ENCODE measurements around the gene EFCAB13. TPM values are rescaled to one million over a fixed set of nuclear protein-coding genes. Genes with fewer than 3 reads are reported as not detected.

The EFCAB13 gene
- total and polyA plus RNA-seq, 5 donors from 2014 or later, result 2.3 to 8.3 (median 3.1) TPM

DNA sequence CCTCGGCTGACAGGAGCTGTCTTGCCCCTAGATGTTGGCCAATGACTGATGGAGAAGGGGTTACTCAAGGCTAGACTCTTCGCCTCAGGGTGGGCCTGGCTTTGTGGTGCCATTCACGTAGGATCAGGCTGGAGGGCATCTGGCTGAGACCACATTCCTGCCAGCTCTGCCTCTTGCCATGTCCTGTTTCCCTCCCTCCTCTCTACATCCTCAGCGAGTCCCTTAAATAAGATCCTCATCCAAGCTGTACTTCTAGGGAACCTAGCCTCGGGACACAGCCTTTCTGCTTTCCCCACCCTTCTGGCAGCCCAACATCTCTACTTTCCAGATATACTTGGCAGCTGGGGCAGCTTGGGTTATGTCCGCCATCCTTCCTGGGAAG lies 27.9 kb upstream of the EFCAB13 start:
- ATAC-seq (ENCODE audit: low read depth in 2 of 2), result no peak
- Mint-ChIP-seq H3K9me3 (no peaks in the 10 kb centered on the region), H3K4me1 (peaks cover 0 to 5% (median 1%) of the 10 kb centered on the region in 4 donors), H3K27ac (no peak overlapping the region), H3K36me3 (no peaks in the 10 kb centered on the region), H3K27me3 (peaks cover 15% of the 10 kb centered on the region), H3K4me3 (no peak overlapping the region)
- Histone ChIP-seq H3K27me3 (ENCODE audit: control insufficient read depth, insufficient read depth, low read length) (no peaks in the 10 kb centered on the region), H3K4me3 (ENCODE audit: low read depth, low read length) (no peak overlapping the region), H3K9me3 (ENCODE audit: control insufficient read depth in 2 of 2, low read length in 2 of 2) (no peaks in the 10 kb centered on the region), H3K36me3 (ENCODE audit: control insufficient read depth, insufficient read depth, low read length) (no peaks in the 10 kb centered on the region), H3K27ac (ENCODE audit: insufficient read depth, low read length, poor library complexity, severe bottlenecking) (no peak overlapping the region), H3K4me1 (ENCODE audit: control insufficient read depth, insufficient read depth, low read length, poor library complexity, severe bottlenecking) (peaks cover under 1% of the 10 kb centered on the region)
- no peak for DNase-seq

DNA sequence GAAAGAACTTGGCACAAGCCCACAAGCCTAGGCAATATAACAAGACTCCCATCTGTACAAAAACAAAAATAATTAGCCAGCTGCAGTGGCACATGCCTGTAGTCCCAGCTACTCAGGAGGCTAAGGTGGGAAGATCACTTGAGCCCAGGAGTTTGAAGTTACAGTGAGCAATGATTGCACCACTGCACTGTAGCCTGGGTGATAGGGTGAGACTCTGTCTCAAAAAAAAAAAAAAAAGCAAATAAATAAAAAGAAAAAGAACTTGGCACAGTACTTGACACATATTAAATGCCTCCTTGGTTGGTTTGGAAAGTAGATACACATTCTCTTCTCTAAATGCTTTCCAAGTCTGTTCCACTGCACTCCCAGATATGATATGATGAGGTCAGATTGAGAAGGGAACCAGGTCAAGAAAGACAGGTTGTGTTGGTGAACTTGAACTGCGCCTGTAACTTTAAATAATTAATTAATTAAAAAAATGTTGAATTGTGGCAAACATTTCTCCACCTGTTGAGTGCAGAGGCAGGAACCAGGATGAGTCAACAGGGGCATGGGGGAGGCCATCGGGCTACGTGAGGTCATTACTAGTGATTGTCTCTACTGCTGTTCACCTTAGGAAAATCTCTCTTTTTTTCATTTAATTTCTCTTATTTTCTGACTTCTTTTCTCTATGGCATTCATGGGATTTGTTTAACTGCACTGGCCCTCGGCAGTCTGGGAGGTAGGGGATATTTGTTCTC lies 25.9 kb upstream of the EFCAB13 start:
- H3K27ac Mint-ChIP-seq, result no peak overlapping the region
- Histone ChIP-seq H3K4me3 (ENCODE audit: low read depth, low read length) (no peak overlapping the region), H3K4me1 (ENCODE audit: control insufficient read depth, insufficient read depth, low read length, poor library complexity, severe bottlenecking) (peaks cover 4% of the 10 kb centered on the region), H3K27me3 (ENCODE audit: control insufficient read depth, insufficient read depth, low read length) (no peaks in the 10 kb centered on the region), H3K36me3 (ENCODE audit: control insufficient read depth, insufficient read depth, low read length) (no peaks in the 10 kb centered on the region), H3K9me3 (ENCODE audit: control insufficient read depth in 2 of 2, low read length in 2 of 2) (no peaks in the 10 kb centered on the region), H3K27ac (ENCODE audit: insufficient read depth, low read length, poor library complexity, severe bottlenecking) (no peak overlapping the region)
- no peaks in the 10 kb centered on the region for H3K36me3 Mint-ChIP-seq
- H3K9me3 Mint-ChIP-seq, result peaks cover 0 to 5% (median 0%) of the 10 kb centered on the region in 7 donors
- H3K4me3 Mint-ChIP-seq, result no peak overlapping the region
- peaks cover 10% of the 10 kb centered on the region for H3K27me3 Mint-ChIP-seq
- DNase-seq (no peak), ATAC-seq (ENCODE audit: low read depth in 2 of 2) (no peak)
- H3K4me1 Mint-ChIP-seq, result peaks cover 3 to 7% (median 5%) of the 10 kb centered on the region in 4 donors

DNA sequence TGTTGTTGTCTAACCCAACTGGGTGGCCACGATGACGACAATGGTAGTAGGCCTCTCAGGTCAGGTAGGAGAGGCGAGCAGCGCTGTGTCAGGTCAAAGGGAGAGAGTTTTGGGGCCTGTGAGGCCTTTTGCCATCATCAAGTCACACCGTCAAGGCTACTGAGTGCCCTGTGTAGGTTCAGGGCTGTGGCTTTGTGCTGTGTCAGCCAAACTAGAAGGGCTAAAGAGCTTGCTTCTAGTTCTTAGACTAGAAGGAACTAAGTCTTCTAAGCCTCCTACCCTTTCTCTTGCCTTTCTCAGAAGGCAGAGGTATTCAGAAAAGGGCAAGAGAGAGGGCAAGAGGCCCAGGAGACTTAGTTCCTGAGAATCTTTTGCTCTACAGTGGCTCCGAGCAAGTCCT lies 25.0 kb upstream of the EFCAB13 start:
- Mint-ChIP-seq H3K27me3 (peaks cover 9% of the 10 kb centered on the region), H3K9me3 (peaks cover 0 to 5% (median 0%) of the 10 kb centered on the region in 7 donors), H3K4me3 (no peak overlapping the region), H3K36me3 (no peaks in the 10 kb centered on the region), H3K27ac (no peak overlapping the region), H3K4me1 (peaks cover 3 to 7% (median 5%) of the 10 kb centered on the region in 4 donors)
- Histone ChIP-seq H3K4me3 (ENCODE audit: low read depth, low read length) (no peak overlapping the region), H3K27ac (ENCODE audit: insufficient read depth, low read length, poor library complexity, severe bottlenecking) (no peak overlapping the region), H3K27me3 (ENCODE audit: control insufficient read depth, insufficient read depth, low read length) (no peaks in the 10 kb centered on the region), H3K4me1 (ENCODE audit: control insufficient read depth, insufficient read depth, low read length, poor library complexity, severe bottlenecking) (peaks cover 4% of the 10 kb centered on the region), H3K36me3 (ENCODE audit: control insufficient read depth, insufficient read depth, low read length) (no peaks in the 10 kb centered on the region), H3K9me3 (ENCODE audit: control insufficient read depth in 2 of 2, low read length in 2 of 2) (no peaks in the 10 kb centered on the region)
- ATAC-seq (ENCODE audit: low read depth in 2 of 2) (no peak), DNase-seq (no peak)

DNA sequence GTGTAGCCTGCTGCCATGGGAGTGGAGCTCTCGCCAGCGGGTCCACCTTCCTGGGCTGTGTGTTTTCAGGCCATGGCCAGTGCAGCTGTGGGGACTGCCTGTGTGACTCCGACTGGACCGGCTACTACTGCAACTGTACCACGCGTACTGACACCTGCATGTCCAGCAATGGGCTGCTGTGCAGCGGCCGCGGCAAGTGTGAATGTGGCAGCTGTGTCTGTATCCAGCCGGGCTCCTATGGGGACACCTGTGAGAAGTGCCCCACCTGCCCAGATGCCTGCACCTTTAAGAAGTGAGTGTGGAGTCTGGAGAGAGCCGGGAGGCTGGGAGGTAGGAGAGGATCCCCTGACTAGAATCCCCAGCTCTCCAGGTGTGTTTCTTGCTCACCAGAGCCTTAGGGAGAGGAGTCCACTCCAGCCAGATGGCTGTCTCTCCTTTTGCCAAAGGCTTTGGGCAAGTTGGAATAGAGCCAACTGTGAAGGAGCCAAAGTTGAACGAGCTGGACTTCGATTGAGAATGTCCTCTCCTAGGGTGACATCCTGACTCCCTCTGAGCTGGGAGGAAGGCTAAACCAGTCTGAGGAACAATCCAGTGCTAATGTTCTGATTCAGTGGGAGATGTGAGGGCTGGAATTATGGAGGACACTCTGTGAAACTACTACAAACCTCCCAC lies 24.4 kb upstream of the EFCAB13 start:
- Histone ChIP-seq H3K27me3 (ENCODE audit: control insufficient read depth, insufficient read depth, low read length) (no peaks in the 10 kb centered on the region), H3K27ac (ENCODE audit: insufficient read depth, low read length, poor library complexity, severe bottlenecking) (no peak overlapping the region), H3K4me1 (ENCODE audit: control insufficient read depth, insufficient read depth, low read length, poor library complexity, severe bottlenecking) (peaks cover 4% of the 10 kb centered on the region), H3K4me3 (ENCODE audit: low read depth, low read length) (no peak overlapping the region), H3K9me3 (ENCODE audit: control insufficient read depth in 2 of 2, low read length in 2 of 2) (no peaks in the 10 kb centered on the region), H3K36me3 (ENCODE audit: control insufficient read depth, insufficient read depth, low read length) (no peaks in the 10 kb centered on the region)
- no peak for ATAC-seq (ENCODE audit: low read depth in 2 of 2)
- Mint-ChIP-seq H3K4me1 (peaks cover 3 to 9% (median 5%) of the 10 kb centered on the region in 4 donors), H3K27ac (no peak overlapping the region), H3K36me3 (no peaks in the 10 kb centered on the region), H3K9me3 (peaks cover 0 to 5% (median 0%) of the 10 kb centered on the region in 7 donors), H3K27me3 (peaks cover 6% of the 10 kb centered on the region), H3K4me3 (no peak overlapping the region)
- DNase-seq, result no peak

DNA sequence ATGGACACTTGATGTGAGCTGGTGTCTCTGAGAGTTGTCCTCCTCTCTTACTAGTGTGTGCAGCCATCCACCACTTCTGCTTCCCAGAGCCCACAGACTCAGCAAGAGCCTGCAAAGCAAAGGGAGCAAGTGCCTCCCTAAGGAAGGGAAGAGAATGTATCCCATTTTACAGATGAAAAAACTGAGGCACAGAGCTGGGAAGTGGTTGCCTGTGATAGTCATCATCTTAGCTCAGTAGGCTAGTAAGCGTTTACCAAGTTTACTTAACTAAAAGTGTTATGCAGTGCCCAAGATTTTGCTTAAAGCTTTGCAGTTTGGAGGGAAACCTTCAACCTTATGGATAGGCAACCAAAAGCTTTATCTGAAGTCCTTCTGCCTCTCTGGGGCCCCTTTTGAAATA lies 23.0 kb upstream of the EFCAB13 start:
- no peak overlapping the region for H3K27ac ChIP-seq (ENCODE audit: insufficient read depth, low read length, poor library complexity, severe bottlenecking)
- H3K4me3 ChIP-seq (ENCODE audit: low read depth, low read length), result no peak overlapping the region
- peaks cover 4% of the 10 kb centered on the region for H3K4me1 ChIP-seq (ENCODE audit: control insufficient read depth, insufficient read depth, low read length, poor library complexity, severe bottlenecking)
- H3K27me3 Mint-ChIP-seq, result no peaks in the 10 kb centered on the region
- H3K27ac Mint-ChIP-seq, result no peak overlapping the region
- no peak overlapping the region for H3K4me3 Mint-ChIP-seq
- H3K4me1 Mint-ChIP-seq, result peaks cover 3 to 22% (median 11%) of the 10 kb centered on the region in 4 donors
- no peaks in the 10 kb centered on the region for H3K27me3 ChIP-seq (ENCODE audit: control insufficient read depth, insufficient read depth, low read length)
- H3K36me3 Mint-ChIP-seq, result no peaks in the 10 kb centered on the region
- H3K9me3 ChIP-seq (ENCODE audit: control insufficient read depth in 2 of 2, low read length in 2 of 2), result no peaks in the 10 kb centered on the region
- no peaks in the 10 kb centered on the region for H3K36me3 ChIP-seq (ENCODE audit: control insufficient read depth, insufficient read depth, low read length)
- H3K9me3 Mint-ChIP-seq, result peaks cover 0 to 5% (median 0%) of the 10 kb centered on the region in 7 donors
- ATAC-seq (ENCODE audit: low read depth in 2 of 2), result no peak
- no peak for DNase-seq

DNA sequence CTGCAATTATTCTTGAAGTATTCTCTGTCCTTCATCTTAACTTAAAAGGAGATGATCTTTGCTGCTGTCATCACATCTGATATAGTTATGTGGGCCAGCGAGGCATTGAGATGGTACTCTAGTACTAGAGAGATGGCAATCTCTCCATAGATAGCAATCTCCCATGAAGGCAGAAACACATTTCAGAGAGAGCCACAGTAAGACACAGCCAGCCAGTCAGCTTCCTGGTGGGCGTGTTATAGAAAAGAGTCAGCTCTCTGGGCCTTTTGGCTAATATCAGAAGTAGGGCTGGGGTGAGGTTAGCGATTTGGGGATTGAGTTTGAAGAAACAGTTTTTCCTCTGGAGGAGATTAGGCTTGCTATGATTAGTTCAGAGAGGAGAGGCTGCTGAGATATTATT lies 22.6 kb upstream of the EFCAB13 start:
- H3K36me3 Mint-ChIP-seq, result no peaks in the 10 kb centered on the region
- peak; percentile 44 to 64 for ATAC-seq (ENCODE audit: low read depth in 2 of 2)
- H3K27me3 ChIP-seq (ENCODE audit: control insufficient read depth, insufficient read depth, low read length), result no peaks in the 10 kb centered on the region
- H3K27ac Mint-ChIP-seq, result no peak overlapping the region
- peak in 1 of 3 donors; percentile 49 for DNase-seq
- H3K4me1 ChIP-seq (ENCODE audit: control insufficient read depth, insufficient read depth, low read length, poor library complexity, severe bottlenecking), result peaks cover 4% of the 10 kb centered on the region
- H3K4me3 ChIP-seq (ENCODE audit: low read depth, low read length), result no peak overlapping the region
- H3K27ac ChIP-seq (ENCODE audit: insufficient read depth, low read length, poor library complexity, severe bottlenecking), result no peak overlapping the region
- peaks cover 3 to 22% (median 12%) of the 10 kb centered on the region in 4 donors for H3K4me1 Mint-ChIP-seq
- H3K4me3 Mint-ChIP-seq, result no peak overlapping the region
- no peaks in the 10 kb centered on the region for H3K9me3 ChIP-seq (ENCODE audit: control insufficient read depth in 2 of 2, low read length in 2 of 2)
- peaks cover 0 to 5% (median 0%) of the 10 kb centered on the region in 7 donors for H3K9me3 Mint-ChIP-seq
- H3K36me3 ChIP-seq (ENCODE audit: control insufficient read depth, insufficient read depth, low read length), result no peaks in the 10 kb centered on the region
- no peaks in the 10 kb centered on the region for H3K27me3 Mint-ChIP-seq

DNA sequence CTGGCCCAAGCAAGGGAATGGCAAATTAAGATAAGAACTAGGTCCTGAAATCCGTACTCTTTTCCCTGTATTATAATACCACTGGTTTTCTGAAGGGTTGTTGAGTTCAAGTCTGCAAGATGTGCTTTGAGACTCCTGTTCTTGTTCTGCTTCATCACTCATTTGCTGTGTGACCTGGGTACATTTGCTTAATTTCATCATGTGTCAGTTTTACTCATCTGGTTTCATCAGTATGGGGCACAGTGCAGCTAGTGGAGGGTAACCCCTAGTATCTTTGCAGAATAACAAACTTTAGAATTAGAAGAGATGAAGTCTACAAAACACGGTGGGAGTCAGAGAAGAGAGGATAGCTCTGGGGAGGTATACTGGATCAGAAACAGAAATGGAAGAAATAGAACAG lies 21.9 kb upstream of the EFCAB13 start:
- H3K4me3 ChIP-seq (ENCODE audit: low read depth, low read length), result no peak overlapping the region
- no peaks in the 10 kb centered on the region for H3K36me3 ChIP-seq (ENCODE audit: control insufficient read depth, insufficient read depth, low read length)
- Mint-ChIP-seq H3K27ac (no peak overlapping the region), H3K4me1 (peaks cover 3 to 22% (median 12%) of the 10 kb centered on the region in 4 donors), H3K27me3 (no peaks in the 10 kb centered on the region), H3K4me3 (no peak overlapping the region), H3K36me3 (no peaks in the 10 kb centered on the region), H3K9me3 (peaks cover 0 to 5% (median 0%) of the 10 kb centered on the region in 7 donors)
- no peaks in the 10 kb centered on the region for H3K9me3 ChIP-seq (ENCODE audit: control insufficient read depth in 2 of 2, low read length in 2 of 2)
- no peak for ATAC-seq (ENCODE audit: low read depth in 2 of 2)
- no peak overlapping the region for H3K27ac ChIP-seq (ENCODE audit: insufficient read depth, low read length, poor library complexity, severe bottlenecking)
- H3K4me1 ChIP-seq (ENCODE audit: control insufficient read depth, insufficient read depth, low read length, poor library complexity, severe bottlenecking), result peaks cover 4% of the 10 kb centered on the region
- no peak for DNase-seq
- H3K27me3 ChIP-seq (ENCODE audit: control insufficient read depth, insufficient read depth, low read length), result no peaks in the 10 kb centered on the region
